Transverse colon (tissue), 3 donors: Measurements from ENCODE around the gene ZNF79.

Experiments used
- CTCF ChIP-seq, 5 experiments: fragments of 200-600 bp in 3 of 5; fragments of 450-650 bp in 2 of 5; sonication (generic) in 3 of 5; IDR thresholded peaks; 1 replicate in 2 of 5; 2 replicates in 3 of 5; pipeline ENCODE4 v1.5.1; 2016 to 2017; ENCODE audit warnings: antibody characterized with exemption in 5 of 5, inconsistent platforms in 3 of 5, mild to moderate bottlenecking in 2 of 5, moderate library complexity in 1 of 5
- POLR2A ChIP-seq: fragments of 450-650 bp; IDR thresholded peaks from one replicate; pipeline ENCODE4 v1.6.1; 2016; ENCODE audit warnings: antibody characterized with exemption, mild to moderate bottlenecking, moderate library complexity

GRCh38 chr9:127417131-127418036 lies 6.8 kb upstream of the ZNF79 start:
- TF ChIP-seq CTCF (IDR thresholded peaks at IDR 0.05), result no peak
- TF ChIP-seq POLR2A, result no peak
